IPS DF 6.9 (cell line): Measurements from ENCODE around the gene SMIM45.

ENCODE experiments used
- DNase-seq: peaks from one replicate; pipeline ENCODE4 v3.0.0-alpha.2; 2013; ENCODE audit warnings: low read depth, low spot score
- H3K27ac ChIP-seq: one replicate; pipeline ENCODE4 v1.5.1; 2013; ENCODE audit warnings: low read length, control low read depth
- H3K27me3 ChIP-seq: 2 replicates; pipeline ENCODE4 v1.6.1; 2013; ENCODE audit warnings: mild to moderate bottlenecking, low read length; ENCODE audit not compliant: control insufficient read depth, insufficient read depth
- H3K36me3 ChIP-seq: 2 replicates; pipeline ENCODE4 v1.6.1; 2013; ENCODE audit warnings: low read length; ENCODE audit not compliant: control insufficient read depth, insufficient read depth
- H3K4me1 ChIP-seq: 2 replicates; pipeline ENCODE4 v1.6.1; 2013; ENCODE audit warnings: low read length; ENCODE audit not compliant: control insufficient read depth, insufficient read depth
- H3K4me3 ChIP-seq: 2 replicates; pipeline ENCODE4 v1.5.1; 2013; ENCODE audit warnings: mild to moderate bottlenecking, low read length
- H3K9me3 ChIP-seq: 2 replicates; pipeline ENCODE4 v1.6.1; 2013; ENCODE audit warnings: low read length, inconsistent platforms; ENCODE audit not compliant: control insufficient read depth, insufficient read depth
- WGBS: extraction: QIAGEN DNeasy Blood & Tissue Kit; methylation state at CpG from one replicate; pipeline ENCODE4 v1.1.7; 2013; ENCODE audit warnings: mixed read lengths, missing lambda C conversion rate; ENCODE audit not compliant: insufficient read length, insufficient coverage; 5-methylcytosine and 5-hydroxymethylcytosine counted together

Gene SMIM45

DNA sequence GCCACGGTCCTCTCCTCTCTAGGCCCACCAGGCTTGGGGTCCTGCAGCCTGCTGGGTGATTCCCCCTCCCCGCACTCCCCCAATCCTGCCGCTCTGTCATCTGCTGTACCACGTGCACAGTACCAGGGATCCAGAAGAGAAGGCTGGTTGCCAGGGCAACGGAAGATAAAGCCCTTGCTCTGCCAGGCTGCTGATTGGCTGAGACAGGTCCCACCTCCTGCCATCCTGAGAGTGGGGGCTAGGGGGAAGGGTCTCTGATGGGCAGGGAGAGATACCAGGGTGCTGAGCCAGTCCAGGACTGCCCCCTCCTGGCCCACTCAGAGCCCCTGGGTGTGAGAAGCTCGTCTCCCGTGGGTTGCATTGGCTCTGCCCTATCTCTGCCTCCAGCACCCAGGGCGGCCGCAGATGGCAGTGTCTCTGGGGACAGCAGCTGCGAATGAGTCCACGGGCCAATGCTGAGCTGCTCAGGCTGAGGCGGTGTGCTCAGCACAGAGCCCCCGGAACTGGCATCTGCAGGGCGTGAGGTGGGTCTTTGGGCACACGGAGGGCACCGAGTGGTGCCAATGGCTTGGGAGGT is at the start of gene SMIM45:
Gene SMIM45 (plus strand): TSS at position 253 of the 577 bp plus-strand sequence.
- WGBS: no CpG with 5 or more reads among the region's 16 CpGs
- Histone ChIP-seq H3K36me3 (no peaks in the 10 kb centered on the region), H3K27me3 (no peaks in the 10 kb centered on the region), H3K4me3 (no peak within 1 kb of the TSS), H3K27ac (no peak within 1 kb of the TSS), H3K9me3 (no peaks in the 10 kb centered on the region), H3K4me1 (peaks cover 5% of the 10 kb centered on the region)
- no peak for DNase-seq

DNA sequence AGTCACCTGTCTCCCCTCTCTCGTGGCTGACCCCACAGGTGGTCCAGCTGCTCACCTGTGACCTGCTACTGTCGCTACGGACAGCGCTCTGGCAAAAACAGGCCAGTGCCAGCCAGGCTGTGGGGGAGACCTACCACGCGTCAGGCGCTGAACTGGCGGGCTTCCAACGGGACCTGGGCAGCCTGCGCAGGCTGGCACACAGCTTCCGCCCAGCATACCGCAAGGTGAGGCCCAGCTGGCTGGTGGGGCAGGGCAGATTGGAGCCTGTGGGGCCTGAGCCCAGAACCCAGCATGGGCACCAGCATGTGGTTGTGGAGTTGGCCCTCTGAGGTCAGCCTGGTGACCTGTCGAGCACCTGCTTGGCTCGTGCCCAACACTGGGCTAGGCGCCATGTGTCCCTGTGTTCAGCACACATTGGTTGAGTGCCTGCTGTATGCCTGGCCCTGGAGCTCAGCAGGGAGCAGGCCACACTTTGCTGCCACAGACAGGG is 49.0 kb upstream of the SMIM45 start:
- Histone ChIP-seq H3K4me3 (no peak overlapping the region; the same call in 1 of the 2 replicates), H3K4me1 (peaks cover 3% of the 10 kb centered on the region; the same call in 1 of the 2 replicates), H3K9me3 (no peaks in the 10 kb centered on the region), H3K36me3 (peaks cover 57% of the 10 kb centered on the region), H3K27me3 (no peaks in the 10 kb centered on the region), H3K27ac (no peak overlapping the region)
- no CpG with 5 or more reads among the region's 15 CpGs for WGBS
- DNase-seq: no peak

GRCh38 chr22:41904450-41905410 is 47.2 kb upstream of the SMIM45 start:
- no peak overlapping the region for H3K27ac ChIP-seq
- no peaks in the 10 kb centered on the region; the same call in 1 of the 2 replicates for H3K27me3 ChIP-seq
- H3K4me1 ChIP-seq: peaks cover 3% of the 10 kb centered on the region; the same call in 1 of the 2 replicates
- H3K36me3 ChIP-seq: peaks cover 42% of the 10 kb centered on the region
- DNase-seq: no peak
- WGBS: no CpG with 5 or more reads among the region's 24 CpGs
- H3K9me3 ChIP-seq: no peaks in the 10 kb centered on the region
- H3K4me3 ChIP-seq: no peak overlapping the region

DNA sequence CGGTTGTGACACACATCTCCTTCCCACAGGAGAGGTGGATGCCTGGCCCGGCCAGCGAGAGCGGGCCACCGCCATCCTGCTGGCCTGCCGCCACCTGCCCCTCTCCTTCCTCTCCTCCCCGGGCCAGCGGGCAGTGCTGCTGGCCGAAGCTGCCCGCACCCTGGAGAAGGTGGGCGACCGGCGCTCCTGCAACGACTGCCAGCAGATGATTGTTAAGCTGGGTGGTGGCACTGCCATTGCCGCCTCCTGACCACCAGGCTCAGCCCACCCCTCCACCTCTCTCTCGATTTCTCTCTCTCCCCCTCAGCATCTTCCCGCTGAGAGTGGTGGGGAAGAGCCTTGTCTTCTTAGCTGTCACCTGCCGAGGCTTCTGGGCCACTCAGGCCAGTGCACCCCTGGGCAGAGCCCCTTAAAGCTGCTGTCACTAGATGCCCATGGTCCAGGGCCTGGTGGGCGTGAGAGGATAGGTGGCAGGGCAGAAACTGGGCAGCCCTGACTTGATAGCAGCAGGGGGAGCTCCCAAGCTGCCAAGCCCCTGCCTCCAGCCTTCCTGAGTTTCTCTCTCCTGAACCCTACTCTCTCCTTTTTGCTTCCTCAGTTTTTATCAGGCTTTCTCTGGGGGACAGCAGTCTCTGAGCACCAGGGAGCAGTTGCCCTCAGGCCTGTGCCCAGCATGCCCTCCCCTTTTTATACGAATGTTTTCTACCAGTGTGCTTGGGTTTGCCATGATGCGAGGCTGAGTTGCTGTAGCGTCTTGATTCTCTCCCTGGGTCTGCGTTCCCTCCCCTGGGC is 46.3 kb upstream of the SMIM45 start:
- peaks cover 3% of the 10 kb centered on the region; the same call in 1 of the 2 replicates for H3K27me3 ChIP-seq
- H3K4me3 ChIP-seq: no peak overlapping the region
- DNase-seq: no peak
- H3K36me3 ChIP-seq: peaks cover 34% of the 10 kb centered on the region
- no CpG with 5 or more reads among the region's 23 CpGs for WGBS
- no peaks in the 10 kb centered on the region for H3K9me3 ChIP-seq
- no peak overlapping the region for H3K27ac ChIP-seq
- peaks cover 4% of the 10 kb centered on the region for H3K4me1 ChIP-seq

GRCh38 chr22:41906822-41907221 is 45.1 kb upstream of the SMIM45 start:
- H3K27ac ChIP-seq: no peak overlapping the region
- peaks cover 8% of the 10 kb centered on the region for H3K4me1 ChIP-seq
- no peaks in the 10 kb centered on the region for H3K9me3 ChIP-seq
- no peak overlapping the region for H3K4me3 ChIP-seq
- DNase-seq: no peak
- H3K27me3 ChIP-seq: peaks cover 15% of the 10 kb centered on the region
- peaks cover 27% of the 10 kb centered on the region for H3K36me3 ChIP-seq
- no CpG with 5 or more reads among the region's 5 CpGs for WGBS

GRCh38 chr22:41907436-41908401 is 44.2 kb upstream of the SMIM45 start:
- Histone ChIP-seq H3K9me3 (no peaks in the 10 kb centered on the region), H3K4me3 (no peak overlapping the region), H3K4me1 (peaks cover 8% of the 10 kb centered on the region), H3K36me3 (peaks cover 22% of the 10 kb centered on the region), H3K27ac (no peak overlapping the region), H3K27me3 (peaks cover 24% of the 10 kb centered on the region)
- no CpG with 5 or more reads among the region's 10 CpGs for WGBS
- DNase-seq: no peak

- Histone ChIP-seq H3K9me3 (no peaks in the 10 kb centered on the region), H3K27me3 (peaks cover 33% of the 10 kb centered on the region), H3K36me3 (peaks cover 15% of the 10 kb centered on the region), H3K4me1 (peaks cover 10% of the 10 kb centered on the region), H3K4me3 (no peak overlapping the region), H3K27ac (no peak overlapping the region)
- no CpG with 5 or more reads among the region's 14 CpGs for WGBS
- no peak for DNase-seq
Measured at GRCh38 chr22:41908411-41909309, 43.3 kb upstream of the SMIM45 start.

DNA sequence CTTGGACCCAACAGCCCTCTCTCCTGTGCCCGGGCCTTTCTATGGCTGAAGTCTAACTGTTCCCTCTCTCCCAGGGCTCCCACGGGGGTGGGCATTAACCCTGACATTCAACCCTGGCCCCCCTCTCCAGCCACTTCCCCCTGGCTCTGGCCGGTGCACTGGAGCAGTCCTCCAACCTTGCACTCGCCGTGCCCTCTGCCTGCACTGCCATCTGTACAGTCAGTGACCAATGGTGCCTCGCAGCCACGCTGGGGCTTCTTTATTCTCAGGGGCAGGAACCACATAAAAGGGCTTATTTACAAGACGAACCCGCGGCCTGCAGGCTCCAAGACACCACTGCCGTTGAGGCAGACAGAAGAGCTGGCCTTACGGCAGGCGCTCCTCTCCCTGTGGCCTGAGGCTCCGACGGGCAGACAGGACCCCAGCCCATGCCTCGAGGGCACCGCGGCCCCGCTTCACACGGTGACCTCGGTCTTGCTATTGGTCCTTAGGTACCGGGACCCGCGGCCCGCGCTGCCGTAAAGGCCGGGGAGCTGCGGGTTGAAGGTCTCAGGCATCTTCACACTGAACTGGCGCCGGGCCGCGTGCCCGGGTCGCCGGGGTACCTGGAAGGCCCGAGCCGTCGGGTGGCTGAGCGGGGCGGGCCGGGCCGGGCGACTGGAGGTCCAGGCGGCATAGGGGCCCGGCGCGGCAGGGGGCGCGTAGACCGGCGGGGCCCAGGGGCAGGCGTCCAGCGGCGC is 42.5 kb upstream of the SMIM45 start:
- H3K27ac ChIP-seq: no peak overlapping the region
- H3K36me3 ChIP-seq: peaks cover 13% of the 10 kb centered on the region
- peaks cover 38% of the 10 kb centered on the region for H3K27me3 ChIP-seq
- H3K9me3 ChIP-seq: no peaks in the 10 kb centered on the region
- no CpG with 5 or more reads among the region's 55 CpGs for whole genome bisulfite sequencing
- peaks cover 10% of the 10 kb centered on the region for H3K4me1 ChIP-seq
- no peak overlapping the region; the same call in 1 of the 2 replicates for H3K4me3 ChIP-seq
- DNase-seq: no peak
